22Rv1 (cell line): ENCODE measurements around the gene C1orf210.

Experiments
- CTCF ChIP-seq: fragments of 450-650 bp; IDR thresholded peaks from 2 replicates; pipeline ENCODE4 v1.5.1; 2017; ENCODE audit warnings: mild to moderate bottlenecking
- ZFX ChIP-seq: fragments of 450-650 bp; IDR thresholded peaks from 2 replicates; pipeline ENCODE4 v1.6.1; 2017; ENCODE audit warnings: antibody characterized with exemption, borderline replicate concordance

GRCh38 chr1:43253876-43254275, 31.5 kb downstream of the C1orf210 start:
- TF ChIP-seq CTCF (no peak), ZFX (no peak)
